ENCODE data around the gene S1PR4.
"Not testable (repeated sequence)": the region's sequence is repeated elsewhere in the genome, so short reads cannot be mapped to it uniquely, and the experiment has no call there.

The S1PR4 gene

GRCh38 chr19:3196064-3196932, 17.7 kb downstream of the S1PR4 start:
- no peak for DNase-seq

DNA sequence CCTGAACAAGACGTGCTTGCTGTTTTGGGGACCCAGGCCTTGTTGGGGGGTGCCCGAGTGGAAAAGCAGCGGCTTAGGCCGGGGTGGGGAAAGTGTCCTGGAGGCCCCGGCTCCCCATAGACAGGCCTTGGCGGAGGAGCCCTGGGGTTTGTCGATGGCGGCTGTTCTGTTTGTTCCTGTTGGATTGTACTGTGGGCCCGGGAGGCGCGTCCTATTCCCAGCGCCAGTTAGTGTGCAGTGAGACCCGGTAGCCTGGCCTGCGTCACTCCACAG, 18.3 kb downstream of the S1PR4 start:
- no peak for DNase-seq

DNA sequence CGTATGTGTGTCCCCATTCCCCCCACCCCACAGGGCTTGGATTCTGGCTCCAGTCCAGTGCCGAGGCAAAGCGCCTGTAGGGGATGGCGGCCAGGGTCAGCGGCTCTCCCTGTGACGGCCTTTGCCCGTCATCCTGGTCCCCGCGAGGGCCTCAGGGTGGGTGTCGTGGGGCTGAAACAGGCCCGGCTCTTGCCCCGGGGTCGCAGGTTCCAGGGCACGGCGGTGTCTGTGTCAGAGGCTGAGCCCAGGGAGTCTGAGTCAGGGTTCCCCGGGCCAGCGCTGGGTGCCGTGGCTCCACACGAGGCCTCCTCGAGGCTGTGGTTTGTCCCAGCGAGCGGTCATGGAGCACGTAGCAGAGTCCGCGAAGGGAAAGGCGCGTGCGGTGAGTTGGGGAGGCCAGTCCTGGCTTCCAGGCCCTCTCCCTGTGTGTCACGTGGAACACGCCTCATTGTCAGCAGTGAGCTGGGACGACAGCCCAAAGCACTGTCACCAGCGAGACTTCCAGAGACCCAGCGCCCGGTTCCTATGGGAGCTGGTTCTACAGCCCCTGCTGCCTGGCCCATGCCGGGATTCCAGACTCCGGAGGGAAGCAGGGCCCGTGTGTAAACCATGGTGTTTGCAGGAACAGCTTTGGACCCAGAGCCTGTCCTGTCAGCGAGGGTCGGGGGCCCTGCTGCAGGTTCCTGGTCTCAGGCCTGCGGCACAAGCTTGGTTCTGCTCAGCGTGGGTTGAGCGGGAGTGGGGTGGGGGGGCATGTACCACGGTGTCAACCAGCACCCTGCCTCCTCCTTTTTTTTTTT, 20.5 kb downstream of the S1PR4 start:
- DNase-seq: no peak

DNA sequence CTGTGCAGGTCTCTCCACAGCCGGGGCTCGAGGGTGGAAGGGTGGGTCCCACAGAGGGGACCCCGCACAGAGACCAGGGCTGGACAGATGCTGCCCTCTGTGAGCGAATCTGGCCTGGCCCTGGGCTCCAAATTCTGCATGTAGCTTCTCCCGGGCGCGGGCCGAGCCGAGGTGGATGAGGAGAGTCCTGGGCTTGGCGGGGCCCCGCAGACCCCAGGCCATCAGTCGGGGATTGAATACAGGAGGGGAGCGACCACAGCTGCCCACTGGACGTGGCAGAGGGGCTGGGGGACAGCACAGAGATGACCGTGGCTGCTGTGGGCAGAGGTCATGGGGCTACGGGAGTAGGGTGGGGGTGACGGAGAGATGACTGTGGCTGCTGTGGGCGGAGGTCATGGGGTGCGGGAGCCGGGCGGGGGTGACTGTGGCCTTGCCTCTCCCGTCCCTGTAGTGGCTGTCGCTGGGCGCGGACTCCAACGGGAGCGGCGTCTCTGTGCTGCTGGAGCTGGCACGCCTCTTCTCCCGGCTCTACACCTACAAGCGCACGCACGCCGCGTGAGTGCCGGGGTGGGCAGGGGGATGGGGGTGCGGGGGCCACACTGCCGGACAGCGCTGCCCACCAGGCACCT, 22.6 kb downstream of the S1PR4 start:
- DNase-seq: no peak

- no peak for DNase-seq
Measured at GRCh38 chr19:3201911-3202310, 23.3 kb downstream of the S1PR4 start.

- no peak for DNase-seq
Measured at GRCh38 chr19:3202346-3202745, 23.8 kb downstream of the S1PR4 start.

GRCh38 chr19:3202895-3203294, 24.3 kb downstream of the S1PR4 start:
- not testable (repeated sequence) for DNase-seq

- no peak for DNase-seq
Measured at GRCh38 chr19:3203805-3204645, 25.5 kb downstream of the S1PR4 start.

- no peak for DNase-seq
Measured at GRCh38 chr19:3204646-3205275, 26.2 kb downstream of the S1PR4 start.

GRCh38 chr19:3206216-3206953, 27.8 kb downstream of the S1PR4 start:
- no peak for DNase-seq

- no peak for DNase-seq
Measured at GRCh38 chr19:3207461-3208242, 29.1 kb downstream of the S1PR4 start.

GRCh38 chr19:3208317-3209207, 30.0 kb downstream of the S1PR4 start:
- no peak for DNase-seq

- peak; percentile 78 for DNase-seq
Measured at GRCh38 chr19:3210347-3211017, 31.9 kb downstream of the S1PR4 start.

GRCh38 chr19:3211191-3211590, 32.6 kb downstream of the S1PR4 start:
- no peak for DNase-seq

DNA sequence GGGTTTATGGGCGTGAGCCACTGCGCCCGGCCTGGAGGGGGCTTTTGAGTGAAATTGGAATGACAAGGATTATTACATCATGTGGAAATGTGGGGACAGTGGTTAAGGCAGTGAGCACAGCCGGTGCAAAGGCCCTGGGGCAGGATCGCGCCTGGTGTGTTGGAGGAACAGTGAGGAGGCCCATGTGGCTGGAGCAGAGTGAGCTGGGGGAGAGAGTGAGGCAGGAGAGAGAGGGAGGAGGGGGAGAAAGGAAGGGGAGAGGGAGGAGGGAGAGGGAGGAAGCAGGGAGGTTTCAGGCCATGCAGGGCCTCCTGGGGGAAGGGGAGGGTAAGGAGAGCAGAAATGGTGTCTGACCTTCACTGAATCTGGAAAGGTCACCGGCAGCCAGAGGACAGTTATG, 34.6 kb downstream of the S1PR4 start:
- no peak for DNase-seq

GRCh38 chr19:3216874-3217273, 38.3 kb downstream of the S1PR4 start:
- DNase-seq: no peak

GRCh38 chr19:3220576-3220975, 42.0 kb downstream of the S1PR4 start:
- no peak for DNase-seq

DNA sequence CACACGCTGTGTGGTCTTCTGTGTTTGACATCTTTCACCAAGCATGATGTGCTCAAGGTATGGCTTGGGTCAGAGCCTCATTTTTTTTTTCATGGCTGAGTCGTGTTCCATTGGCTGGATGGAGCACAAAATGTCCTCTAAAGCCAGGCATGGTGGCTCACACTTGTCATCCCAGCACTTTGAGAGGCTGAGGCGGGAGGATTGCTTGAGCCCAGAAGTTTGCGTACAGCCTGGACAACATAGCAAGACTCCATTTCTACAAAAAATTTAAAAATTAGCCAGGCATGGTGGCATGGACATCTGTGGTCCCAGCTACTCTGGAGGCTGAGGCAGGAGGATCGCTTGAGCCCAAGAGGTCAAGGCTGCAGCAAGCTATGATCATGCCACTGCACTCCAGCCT, 43.0 kb downstream of the S1PR4 start:
- DNase-seq: not testable (repeated sequence)

- no peak for DNase-seq
Measured at GRCh38 chr19:3222709-3223108, 44.1 kb downstream of the S1PR4 start.

Measured in activated naive CD4-positive, alpha-beta T cell treated with Interleukin-2 at 50 U/mL for 16 hours (primary cell).